HepG2 (cell line): ENCODE data around the gene ZMIZ1. TPM values are rescaled to one million over a fixed set of nuclear protein-coding genes. Genes with fewer than 3 reads are reported as not detected.

ENCODE experiments used
- ATAC-seq: fragments of 200-7000 bp; cut with Tn5 transposase; 3 replicates; pipeline ENCODE4 v1.9.1; 2020; ENCODE audit warnings: mild to moderate bottlenecking, moderate library complexity
- BruUV-seq: library from RNA; stranded (reverse); fragments of 400-500 nt; replicated peaks from 2 replicates; lab custom pipeline; 2021; lab: Mats Ljungman, UMichigan
- CTCF ChIA-PET: fragments of 300-600 bp; formaldehyde crosslinking; extraction: SDS; loops from one replicate; lab custom pipeline; 2021; ENCODE audit warnings: low total read pairs, inconsistent platforms, low intra/inter-chr PET ratio; lab: Yijun Ruan, JAX
- POLR2A ChIA-PET: fragments of 350-600 bp; sonication (Branson Sonifier 250); formaldehyde crosslinking; loops from one replicate; lab custom pipeline; 2020; ENCODE audit warnings: antibody characterized with exemption, inconsistent platforms; lab: Yijun Ruan, JAX
- DNase-seq: peaks from one replicate; pipeline ENCODE4 v3.0.0-alpha.2; 2015; ENCODE audit warnings: low spot score
- FAIRE-seq: peaks from 3 replicates; lab custom pipeline; 2011; peaks lifted over from hg19 to GRCh38; lab: Jason Lieb, UNC
- H2AFZ ChIP-seq: one replicate; pipeline ENCODE4 v1.6.1; 2011; ENCODE audit warnings: low read length, inconsistent platforms
- H3K27ac ChIP-seq: fragments of 300-600 bp; 3 replicates; pipeline ENCODE4 v1.8.0; 2011; ENCODE audit warnings: mixed run types, mild to moderate bottlenecking, mixed read lengths, low read length, inconsistent platforms; ENCODE audit not compliant: insufficient read depth; ENCODE audit errors: extremely low read length
- H3K27me3 ChIP-seq, 2 experiments: fragments of 200-600 bp in 1 of 2; 2 replicates in 1 of 2; 3 replicates in 1 of 2; pipeline versions ENCODE4 v1.6.0 to v1.8.0; 2011; ENCODE audit warnings: low read length in 2 of 2, mild to moderate bottlenecking in 2 of 2, moderate library complexity in 2 of 2, inconsistent platforms in 1 of 2; ENCODE audit not compliant: insufficient read depth in 2 of 2, control insufficient read depth in 1 of 2
- H3K36me3 ChIP-seq, 2 experiments: fragments of 200-600 bp in 1 of 2; replicated peaks in 1 of 2; 2 replicates in 1 of 2; 3 replicates in 1 of 2; pipeline versions ENCODE4 v1.5.1 to v1.8.0; 2011; ENCODE audit warnings: low read length in 2 of 2, inconsistent platforms in 1 of 2; ENCODE audit not compliant: insufficient read depth in 2 of 2, control insufficient read depth in 1 of 2
- H3K4me1 ChIP-seq: 2 replicates; pipeline ENCODE4 v1.5.1; 2012; ENCODE audit warnings: low read length, inconsistent platforms; ENCODE audit not compliant: insufficient read depth
- H3K4me2 ChIP-seq: 2 replicates; pipeline ENCODE4 v1.6.0; 2011; ENCODE audit warnings: low read depth, low read length, inconsistent platforms
- H3K4me3 ChIP-seq, 3 experiments: fragments of 200-600 bp in 1 of 3; sonication (generic), shearing (Covaris generic) in 1 of 3; replicated peaks in 1 of 3; 2 replicates each; pipeline ENCODE4 v1.5.1; 2011 to 2016; ENCODE audit warnings: low read length in 3 of 3, inconsistent platforms in 2 of 3, low read depth in 2 of 3, mild to moderate bottlenecking in 2 of 3, control low read depth in 1 of 3, mixed read lengths in 1 of 3; ENCODE audit not compliant: insufficient read depth in 1 of 3
- H3K79me2 ChIP-seq: one replicate; pipeline ENCODE4 v1.6.1; 2011; ENCODE audit warnings: low read length, inconsistent platforms; ENCODE audit not compliant: insufficient read depth
- H3K9ac ChIP-seq: 2 replicates; pipeline ENCODE4 v1.6.0; 2011; ENCODE audit warnings: mild to moderate bottlenecking, low read depth, low read length, inconsistent platforms; ENCODE audit not compliant: insufficient read depth
- H3K9me3 ChIP-seq: 2 replicates; pipeline ENCODE4 v1.5.1; 2012; ENCODE audit warnings: mild to moderate bottlenecking, low read length
- H4K20me1 ChIP-seq: 2 replicates; pipeline ENCODE4 v1.6.0; 2011; ENCODE audit warnings: inconsistent platforms, mild to moderate bottlenecking, low read length, moderate library complexity; ENCODE audit not compliant: insufficient read depth
- DNMT1 ChIP-seq: sonication (generic); formaldehyde crosslinking; IDR thresholded peaks from 2 replicates; pipeline ENCODE4 v1.5.1; 2020; ENCODE audit warnings: mild to moderate bottlenecking, missing genetic modification reagents
- HNF1A ChIP-seq, 2 experiments: sonication (generic) in 1 of 2; formaldehyde crosslinking in 1 of 2; IDR thresholded peaks; 2 replicates each; pipeline versions ENCODE4 v1.4.0 to v1.6.1; 2016 to 2020; ENCODE audit warnings: borderline replicate concordance in 1 of 2, low read depth in 1 of 2, mild to moderate bottlenecking in 1 of 2, missing genetic modification reagents in 1 of 2
- HOXD1 ChIP-seq: sonication (generic); formaldehyde crosslinking; IDR thresholded peaks from 2 replicates; pipeline ENCODE4 v1.5.0; 2020; ENCODE audit warnings: missing genetic modification reagents
- POLR2AphosphoS2 ChIP-seq: IDR thresholded peaks from 2 replicates; pipeline ENCODE4 v1.6.1; 2011; ENCODE audit warnings: low read depth, low read length, improper control_type of control experiment
- PRPF4 ChIP-seq: fragments of 200-400 bp; formaldehyde crosslinking; IDR thresholded peaks from 2 replicates; pipeline ENCODE4 v1.6.1; 2016; ENCODE audit warnings: low read length, low read depth; ENCODE audit not compliant: poor library complexity, severe bottlenecking
- ZNF142 ChIP-seq: sonication (generic); formaldehyde crosslinking; IDR thresholded peaks from 2 replicates; pipeline ENCODE4 v1.4.0; 2020; ENCODE audit warnings: missing genetic modification reagents
- ZNF296 ChIP-seq: sonication (generic); formaldehyde crosslinking; conservative IDR thresholded peaks from 2 replicates; pipeline ENCODE4 v1.5.0; 2020; ENCODE audit warnings: mild to moderate bottlenecking, missing genetic modification reagents
- WGBS: methylation state at CpG from one replicate; pipeline ENCODE4 v1.1.6; 2017; ENCODE audit warnings: low lambda C conversion rate; 5-methylcytosine and 5-hydroxymethylcytosine counted together
- in situ Hi-C: cut with HindIII; loops from 2 replicates; pipeline ENCODE4 v1.10.0; 2017; ENCODE audit warnings: low pct_unique_long_range_greater_than_20kb; ENCODE audit not compliant: extremely low pct_ligation_motif_present
- intact Hi-C: fragments of 100-400 bp; cut with micrococcal nuclease; formaldehyde crosslinking; loops from one replicate; pipeline ENCODE4 v1.10.0; 2022; ENCODE audit not compliant: unreplicated experiment
- polyA plus RNA-seq, 8 experiments: library from polyadenylated mRNA; depleted of rRNA in 3 of 8; stranded (reverse) in 7 of 8; unstranded in 1 of 8; fragments of >200 nt; fragmentation: Illumina TruSeq in 4 of 8; extraction: Trizol in 4 of 8; gene quantifications; 2 replicates each; pipeline versions ENCODE4 v1.2.1 to v1.2.3, GENCODE V29; 2011 to 2016; ENCODE audit warnings: low read depth in 4 of 8, missing spikeins in 1 of 8, mixed read lengths in 1 of 8; ENCODE audit not compliant: insufficient read depth in 1 of 8
- total RNA-seq, 5 experiments: library from RNA; depleted of rRNA; stranded (reverse); fragments of >200 nt; fragmentation: Illumina TruSeq; extraction: Trizol; gene quantifications; 2 replicates each; pipeline ENCODE4 v1.2.3, GENCODE V29; 2016; ENCODE audit warnings: low read depth in 1 of 5

ZMIZ1 gene
- total and polyA plus RNA-seq, 2 of the 13 experiments (the other 11 are each of a cell fraction or from before 2014, with no cell fraction given): 5.3 to 10.2 TPM

GRCh38 chr10:79248341-79249185, 179.8 kb downstream of the ZMIZ1 start:
- ChIA-PET CTCF (no interaction called here), POLR2A (no interaction called here)
- TF ChIP-seq HNF1A (IDR thresholded peaks at IDR 0.05; ENCODE audit: low read depth) (no peak), HNF1A (CRISPR knock-in tag; IDR thresholded peaks at IDR 0.05; ENCODE audit: borderline replicate concordance) (no peak), ZNF142 (no peak), PRPF4 (no peak), DNMT1 (no peak), POLR2AphosphoS2 (no peak), HOXD1 (CRISPR knock-in tag) (no peak), ZNF296 (CRISPR knock-in tag) (no peak)
- H3K27ac ChIP-seq: no peak overlapping the region
- H3K79me2 ChIP-seq: peaks cover 2% of the 10 kb centered on the region
- no peak overlapping the region for H3K9ac ChIP-seq
- H2AFZ ChIP-seq: no peak overlapping the region
- H3K36me3 ChIP-seq: peaks cover 17 to 42% of the 10 kb centered on the region in 2 experiments; a peak in 4 of 5 replicates
- WGBS: 100% methylated on average over 7 of the region's 12 CpGs
- H3K4me1 ChIP-seq: no peaks in the 10 kb centered on the region
- DNase-seq: no peak
- FAIRE-seq: no peak
- in situ Hi-C loops: no loop called here
- no TSS peak for BruUV-seq
- peaks cover 48% of the 10 kb centered on the region; the same call in 1 of the 2 replicates for H4K20me1 ChIP-seq
- H3K4me2 ChIP-seq: no peak overlapping the region
- ATAC-seq: no peak
- no peaks in the 10 kb centered on the region for H3K9me3 ChIP-seq
- intact Hi-C loops: no loop called here
- H3K4me3 ChIP-seq: no peak overlapping the region
- H3K27me3 ChIP-seq: no peaks in the 10 kb centered on the region
